ENCODE data around the gene EVA1A.

Gene EVA1A

DNA sequence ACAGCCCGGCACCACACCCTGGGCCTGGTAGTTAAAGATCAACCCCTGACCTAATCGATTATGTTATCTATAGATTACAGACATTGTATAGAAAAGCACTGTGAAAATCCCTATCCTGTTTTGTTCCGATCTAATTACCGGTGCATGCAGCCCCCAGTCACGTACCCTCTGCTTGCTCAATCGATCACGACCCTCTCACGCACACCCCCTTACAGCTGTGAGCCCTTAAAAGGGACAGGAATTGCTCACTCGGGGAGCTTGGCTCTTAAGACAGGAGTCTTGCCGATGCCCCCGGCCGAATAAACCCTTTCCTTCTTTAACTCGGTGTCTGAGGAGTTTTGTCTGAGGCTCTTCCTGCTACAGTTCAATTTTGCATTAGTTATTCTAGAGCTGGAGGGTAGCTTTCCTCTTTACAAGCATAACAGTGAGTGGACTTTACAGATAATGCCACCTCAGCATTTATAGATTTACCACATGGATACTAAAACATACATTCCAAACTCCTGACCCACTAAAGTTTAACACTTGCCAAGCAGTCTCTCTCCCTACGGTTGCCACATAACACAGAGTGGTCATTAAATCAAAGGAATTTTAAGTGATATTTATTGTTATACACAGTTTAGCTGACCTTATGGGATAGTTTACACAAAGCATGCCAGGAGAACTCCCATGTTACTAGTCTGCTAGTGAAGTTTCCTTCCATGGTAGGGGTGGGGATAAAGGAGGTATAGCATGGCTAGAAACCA lies 101.0 kb downstream of the EVA1A start:
- in situ Hi-C loops (cut with MboI; ENCODE audit: low sequenced_read_pairs) = no loop called here

DNA sequence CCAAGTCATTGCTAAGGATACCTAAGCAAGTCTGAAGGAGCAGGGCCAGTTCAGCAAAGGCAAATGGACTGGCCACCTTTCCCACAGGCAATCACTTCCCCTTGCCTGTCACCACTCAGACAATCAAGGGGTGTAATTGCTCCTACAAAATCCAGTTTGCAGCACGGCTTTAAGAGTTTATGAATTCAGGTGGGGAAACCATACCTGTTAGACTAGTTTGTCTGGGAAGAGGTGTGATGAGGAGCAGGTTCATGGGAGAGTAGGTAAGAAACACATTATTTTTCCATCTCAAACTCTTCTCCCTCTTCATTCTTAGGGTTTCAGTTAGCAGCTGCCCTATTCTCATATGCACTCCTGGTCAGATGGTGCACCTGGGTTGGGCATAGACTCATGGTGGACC lies 102.5 kb downstream of the EVA1A start:
- in situ Hi-C loops (cut with MboI; ENCODE audit: low sequenced_read_pairs) = no loop called here

DNA sequence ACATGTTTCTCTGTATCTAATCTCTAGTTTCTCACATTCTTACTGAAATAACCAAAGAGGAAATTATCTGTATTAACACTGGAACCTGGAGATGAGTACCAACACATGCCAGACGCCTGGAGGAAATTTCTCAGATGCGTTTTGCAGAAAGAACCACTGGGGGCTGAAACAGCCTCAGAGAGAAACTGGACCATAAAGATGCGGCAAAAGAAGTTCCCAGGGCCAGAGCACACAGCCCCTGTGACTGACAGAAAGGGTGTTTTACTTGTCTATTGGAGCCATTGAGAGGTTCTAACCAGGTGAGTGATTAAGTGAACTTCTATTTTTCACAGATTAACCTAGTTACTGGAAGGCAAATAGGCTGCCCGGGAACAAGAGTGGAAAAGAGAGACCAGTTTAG lies 103.9 kb downstream of the EVA1A start:
- in situ Hi-C loops (cut with MboI; ENCODE audit: low sequenced_read_pairs) = no loop called here

GRCh38 chr2:75456111-75456510 lies 104.6 kb downstream of the EVA1A start:
- in situ Hi-C loops (cut with MboI; ENCODE audit: low sequenced_read_pairs) = no loop called here

DNA sequence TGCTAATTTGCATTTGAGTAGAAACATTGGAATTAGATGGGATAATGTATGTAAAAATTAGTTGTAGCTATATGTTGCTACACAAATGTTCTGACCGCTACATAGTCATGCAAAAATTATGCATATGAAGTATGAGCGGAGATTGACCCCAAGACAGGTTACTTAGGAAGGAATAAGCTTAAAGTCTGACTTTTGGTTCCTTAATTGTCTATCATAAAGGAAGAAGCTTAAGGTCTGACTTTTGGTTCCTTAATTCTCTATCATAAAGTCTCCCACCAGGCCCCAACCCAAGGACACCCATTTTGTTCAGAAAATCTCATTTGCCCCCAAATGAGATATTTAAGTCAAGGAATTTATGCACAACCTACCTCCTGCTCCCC lies 106.5 kb downstream of the EVA1A start:
- in situ Hi-C loops (cut with MboI; ENCODE audit: low sequenced_read_pairs) = no loop called here

GRCh38 chr2:75453384-75454240 lies 107.1 kb downstream of the EVA1A start:
- in situ Hi-C loops (cut with MboI; ENCODE audit: low sequenced_read_pairs) = no loop called here

DNA sequence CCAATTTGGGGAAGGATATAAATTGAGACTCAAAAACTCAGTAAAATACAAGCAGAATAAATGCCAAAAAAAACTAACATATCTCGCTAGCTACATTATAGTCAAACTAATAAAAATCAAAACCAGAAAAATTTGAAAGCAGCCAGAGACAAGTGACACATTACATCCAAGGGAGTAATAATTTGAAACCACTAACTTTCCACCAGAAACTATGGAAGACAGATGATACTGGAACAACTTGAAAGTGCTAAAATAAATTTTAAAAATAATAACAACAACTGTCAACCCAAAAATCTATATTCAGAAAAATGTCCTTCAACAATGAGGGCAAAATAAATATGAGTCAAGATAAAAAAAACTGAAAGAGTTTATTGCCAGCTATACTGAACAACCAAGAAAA lies 110.7 kb downstream of the EVA1A start:
- in situ Hi-C loops (cut with MboI; ENCODE audit: low sequenced_read_pairs) = no loop called here

- in situ Hi-C loops (cut with MboI; ENCODE audit: low sequenced_read_pairs) = no loop called here
These were observed 113.6 kb downstream of the EVA1A start for GRCh38 chr2:75447176-75447575.

All from HL-60/S4 treated with retinoic acid at 250 ng/mL for 4 days and 3 days (cell line).